Thoracic aorta (tissue), 2 donors: ENCODE results near the gene UNC5A. TPM values are rescaled to one million over a fixed set of nuclear protein-coding genes. Genes with fewer than 3 reads are reported as not detected.

Source experiments
- ATAC-seq: fragments of 150-250 bp; one replicate; pipeline ENCODE4 v1.8.0; 2017; ENCODE audit warnings: low read depth; ENCODE audit not compliant: insufficient number of reproducible peaks, low FRiP score
- DNase-seq: peaks from one replicate; pipeline ENCODE4 v3.0.0-alpha.2; 2020; ENCODE audit warnings: low spot score
- H3K27ac ChIP-seq, 2 donors: fragments of 200-600 bp; sonication (generic); 1 replicate in 1 of 2; 2 replicates in 1 of 2; pipeline ENCODE4 v1.5.1; 2016; ENCODE audit warnings: mild to moderate bottlenecking in 2 of 2, moderate library complexity in 2 of 2
- H3K27me3 ChIP-seq: fragments of 200-600 bp; sonication (generic); replicated peaks from 2 replicates; pipeline ENCODE4 v1.6.0; 2016; ENCODE audit warnings: mild to moderate bottlenecking; ENCODE audit not compliant: insufficient read depth
- H3K36me3 ChIP-seq: fragments of 200-600 bp; sonication (generic); one replicate; pipeline ENCODE4 v1.5.1; 2016
- H3K4me1 ChIP-seq, 2 donors: fragments of 200-600 bp; sonication (generic); 1 replicate in 1 of 2; 2 replicates in 1 of 2; pipeline versions ENCODE4 v1.5.1 to v1.6.0; 2016; ENCODE audit warnings: low read depth in 2 of 2, mild to moderate bottlenecking in 1 of 2; ENCODE audit not compliant: control insufficient read depth in 1 of 2
- H3K4me3 ChIP-seq: fragments of 200-600 bp; sonication (generic); 2 replicates; pipeline ENCODE4 v1.5.1; 2016; ENCODE audit warnings: mild to moderate bottlenecking
- H3K9me3 ChIP-seq: fragments of 200-600 bp; sonication (generic); 2 replicates; pipeline ENCODE4 v1.5.1; 2016
- CTCF ChIP-seq: fragments of 200-600 bp; sonication (generic); IDR thresholded peaks from one replicate; pipeline ENCODE4 v1.5.1; 2019; ENCODE audit warnings: antibody characterized with exemption
- total RNA-seq, 2 donors: library from RNA; depleted of rRNA; stranded (reverse); fragments of >200 nt; gene quantifications; one replicate each; pipeline versions ENCODE4 v1.1.0 to v1.2.3, GENCODE V29; 2016

The UNC5A gene
- total RNA-seq, 2 donors from 2014 or later = not detected

- TF ChIP-seq CTCF = no peak
- H3K4me3 ChIP-seq = no peak overlapping the region
- H3K36me3 ChIP-seq = no peaks in the 10 kb centered on the region
- no peak for DNase-seq
- no peaks in the 10 kb centered on the region for H3K9me3 ChIP-seq
- H3K27ac ChIP-seq = no peak overlapping the region
- no peaks in the 10 kb centered on the region for H3K4me1 ChIP-seq
- no peak for ATAC-seq
- H3K27me3 ChIP-seq = no peaks in the 10 kb centered on the region
Measured at GRCh38 chr5:176774216-176775171, 35.9 kb upstream of the UNC5A start.

- Histone ChIP-seq H3K4me1 (no peaks in the 10 kb centered on the region), H3K36me3 (no peaks in the 10 kb centered on the region), H3K4me3 (no peak overlapping the region), H3K27me3 (no peaks in the 10 kb centered on the region), H3K9me3 (no peaks in the 10 kb centered on the region), H3K27ac (no peak overlapping the region)
- ATAC-seq = no peak
- TF ChIP-seq CTCF = no peak
- no peak for DNase-seq
Measured at GRCh38 chr5:176775409-176775808, 35.0 kb upstream of the UNC5A start.

GRCh38 chr5:176776141-176776865 is 34.1 kb upstream of the UNC5A start:
- ATAC-seq = no peak
- TF ChIP-seq CTCF = no peak
- Histone ChIP-seq H3K36me3 (no peaks in the 10 kb centered on the region), H3K4me1 (no peaks in the 10 kb centered on the region), H3K4me3 (no peak overlapping the region), H3K27ac (no peak overlapping the region), H3K9me3 (no peaks in the 10 kb centered on the region), H3K27me3 (no peaks in the 10 kb centered on the region)
- no peak for DNase-seq

- Histone ChIP-seq H3K4me3 (no peak overlapping the region), H3K9me3 (no peaks in the 10 kb centered on the region), H3K27me3 (no peaks in the 10 kb centered on the region), H3K36me3 (no peaks in the 10 kb centered on the region), H3K27ac (no peak overlapping the region), H3K4me1 (no peaks in the 10 kb centered on the region)
- DNase-seq (no peak), ATAC-seq (no peak)
- no peak for TF ChIP-seq CTCF
Measured at GRCh38 chr5:176776916-176777315, 33.4 kb upstream of the UNC5A start.

- Histone ChIP-seq H3K27ac (no peak overlapping the region), H3K27me3 (no peaks in the 10 kb centered on the region), H3K9me3 (no peaks in the 10 kb centered on the region), H3K4me1 (no peaks in the 10 kb centered on the region), H3K4me3 (no peak overlapping the region), H3K36me3 (no peaks in the 10 kb centered on the region)
- ATAC-seq (no peak), DNase-seq (no peak)
- TF ChIP-seq CTCF = no peak
Measured at GRCh38 chr5:176778921-176779465, 31.4 kb upstream of the UNC5A start.
